Hematopoietic multipotent progenitor cell treated with erythropoietin and hydrocortisone succinate and interleukin-3 and kit ligand, for 17 days (in vitro differentiated cells): ENCODE results near the gene TES.
"Not testable (repeated sequence)": the region's sequence is repeated elsewhere in the genome, so short reads cannot be mapped to it uniquely, and the experiment has no call there.

Source experiments
- DNase-seq: peaks from one replicate; pipeline ENCODE4 v3.0.0-alpha.2; 2015; ENCODE audit warnings: low spot score

The TES gene

GRCh38 chr7:116285252-116285651, 74.9 kb downstream of the TES start:
- no peak for DNase-seq

GRCh38 chr7:116290740-116291139, 80.4 kb downstream of the TES start:
- DNase-seq, result no peak

GRCh38 chr7:116291937-116292336, 81.6 kb downstream of the TES start:
- no peak for DNase-seq

- no peak for DNase-seq
Observed at GRCh38 chr7:116292381-116292780, 82.0 kb downstream of the TES start.

GRCh38 chr7:116293139-116293538, 82.8 kb downstream of the TES start:
- DNase-seq, result no peak

GRCh38 chr7:116293633-116294032, 83.3 kb downstream of the TES start:
- DNase-seq, result no peak

GRCh38 chr7:116295903-116296302, 85.6 kb downstream of the TES start:
- DNase-seq, result not testable (repeated sequence)

- no peak for DNase-seq
Observed at GRCh38 chr7:116298055-116298454, 87.7 kb downstream of the TES start.

- DNase-seq, result no peak
Observed at GRCh38 chr7:116298576-116298975, 88.2 kb downstream of the TES start.

- no peak for DNase-seq
Observed at GRCh38 chr7:116305485-116306408, 95.4 kb downstream of the TES start.

- DNase-seq, result no peak
Observed at GRCh38 chr7:116306409-116307048, 96.2 kb downstream of the TES start.

GRCh38 chr7:116307253-116307652, 96.9 kb downstream of the TES start:
- DNase-seq, result no peak
